Stimulated activated CD8-positive, alpha-beta memory T cell treated with anti-CD3 and anti-CD28 coated beads, Interleukin-4, amount 100 ng/mL, for 4 hours (primary cell): ENCODE data around the gene RBMY1J.
"Not testable (repeated sequence)": the region's sequence is repeated elsewhere in the genome, so short reads cannot be mapped to it uniquely, and the experiment has no call there.

Experiments
- DNase-seq, 2 donors: peaks; one replicate each; pipeline ENCODE4 v3.0.0-alpha.2; 2020; ENCODE audit warnings: low read depth in 2 of 2, low spot score in 1 of 2

RBMY1J gene

GRCh38 chrY:22403110-22403509, at the start of gene RBMY1J:
Gene RBMY1J, plus strand, starts transcription at chrY:22403410. Its CDS starts 2,038 bp downstream, at chrY:22405448.
- not testable (repeated sequence) for DNase-seq

DNA sequence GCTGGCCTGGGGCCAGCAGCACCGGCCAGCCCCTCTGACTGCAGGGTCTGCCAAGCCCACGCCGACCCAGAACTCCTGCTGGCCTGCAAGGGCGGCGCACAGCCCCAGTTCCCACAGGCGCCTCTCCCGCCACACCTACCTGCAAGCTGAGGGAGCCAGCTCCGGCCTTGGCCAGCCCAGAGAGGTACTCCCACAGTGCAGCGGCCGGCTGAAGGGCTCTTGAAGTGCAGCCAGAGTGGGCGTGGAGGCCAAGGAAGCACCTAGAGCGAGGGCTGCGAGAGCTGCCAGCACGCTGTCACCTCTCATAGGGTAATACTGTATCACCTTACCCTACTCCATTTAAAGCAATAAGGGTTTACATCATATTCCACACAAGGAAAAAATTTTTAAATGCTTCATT, 35.8 kb upstream of the RBMY1J start:
- no peak for DNase-seq

GRCh38 chrY:22370623-22371022, 32.6 kb upstream of the RBMY1J start:
- DNase-seq, result no peak

DNA sequence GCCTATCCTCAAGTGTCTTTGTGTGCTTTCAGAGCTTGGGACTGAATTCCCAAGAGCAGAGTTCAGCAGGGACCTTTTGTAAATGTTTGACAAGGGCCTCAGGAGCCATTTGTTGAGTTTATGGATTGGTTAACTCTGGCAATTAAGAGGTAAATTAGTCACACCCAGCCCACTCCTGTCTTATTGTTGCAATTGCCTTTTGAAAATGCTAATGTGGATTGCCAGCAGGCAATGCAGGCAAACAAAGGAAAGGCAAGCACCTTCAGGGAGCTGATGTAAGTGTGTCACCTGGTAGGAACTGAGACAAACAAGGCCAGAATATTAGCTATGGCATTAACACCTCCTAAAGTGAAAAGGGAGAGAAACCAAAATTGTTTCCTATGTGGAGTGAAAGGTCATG, 29.7 kb upstream of the RBMY1J start:
- no peak for DNase-seq

DNA sequence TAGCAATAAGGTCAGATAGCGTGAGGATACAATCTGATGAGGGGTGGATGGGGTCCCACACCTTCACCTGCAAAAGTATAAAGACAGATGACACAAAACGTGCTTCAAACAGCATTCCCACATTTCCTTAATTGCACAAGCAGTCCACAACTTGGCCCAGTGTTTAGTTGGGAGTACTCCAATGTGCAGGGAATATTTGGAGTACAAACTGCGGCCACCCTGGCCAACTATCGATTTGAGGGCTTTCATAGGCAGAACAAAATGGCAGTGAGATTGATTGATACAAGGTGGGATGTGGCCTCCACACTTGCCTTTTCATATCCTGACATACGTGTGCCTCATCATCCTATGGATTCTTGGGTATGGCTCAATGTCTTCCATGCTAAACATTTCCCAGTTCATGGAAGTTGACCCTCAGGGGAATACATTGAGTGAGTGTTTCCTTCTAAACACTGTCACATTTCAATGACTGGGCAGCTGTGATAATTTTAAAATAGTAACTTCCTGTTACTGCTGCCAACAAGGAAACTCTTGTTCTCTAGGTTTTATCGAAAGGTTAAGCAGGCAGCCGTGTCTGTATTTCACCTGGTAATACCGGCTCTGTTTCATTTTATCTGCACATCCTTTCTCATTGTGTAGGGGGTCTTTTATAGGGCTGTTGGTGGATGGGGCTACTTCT, 41.6 kb downstream of the RBMY1J start:
- not testable (repeated sequence) for DNase-seq

- DNase-seq, result not testable (repeated sequence)
Observed at GRCh38 chrY:22455522-22455921, 52.3 kb downstream of the RBMY1J start.

DNA sequence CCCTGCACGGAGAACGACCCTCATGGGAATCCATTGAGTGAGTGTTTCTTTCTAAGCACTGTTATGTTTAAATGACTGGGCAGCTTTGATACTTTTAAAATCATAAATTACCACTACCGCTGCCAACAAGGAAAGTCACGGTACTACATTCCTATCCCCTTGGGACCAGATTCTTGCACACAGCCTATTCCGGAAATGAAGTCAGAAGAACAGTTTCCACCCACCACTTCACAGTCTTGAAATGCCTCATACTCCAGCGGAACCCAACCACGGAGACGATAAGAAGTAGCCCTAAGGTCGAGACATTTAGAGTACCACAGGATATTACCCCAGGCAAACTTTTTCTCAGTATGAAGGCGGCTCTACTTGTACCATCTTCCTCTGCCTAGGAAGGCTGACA, 58.8 kb downstream of the RBMY1J start:
- not testable (repeated sequence) for DNase-seq
